ENCODE results near the gene SMC1B.
A peak's percentile ranks its signal among the peaks of the same experiment; 100 is the strongest.

Gene SMC1B

GRCh38 chr22:45334068-45334467, 79.3 kb downstream of the SMC1B start:
- no peaks in the 10 kb centered on the region for H3K4me1 ChIP-seq (ENCODE audit: control insufficient read depth in 1 of 2, insufficient read depth in 2 of 2, low read length in 2 of 2)
- no peaks in the 10 kb centered on the region for H3K9me3 ChIP-seq (ENCODE audit: insufficient read depth, low read depth, low read length)
- no peak overlapping the region for H3K23ac ChIP-seq (ENCODE audit: low read length)
- H3K79me1 ChIP-seq (ENCODE audit: low read length), result no peaks in the 10 kb centered on the region
- no peak overlapping the region for H3K27ac ChIP-seq (ENCODE audit: low read depth, low read length)
- H2BK120ac ChIP-seq (ENCODE audit: insufficient read depth, low read length, poor library complexity), result no peak overlapping the region
- H3K27me3 ChIP-seq (ENCODE audit: insufficient read depth, low read length), result no peaks in the 10 kb centered on the region
- no peak overlapping the region for H3K4me2 ChIP-seq (ENCODE audit: low read length)
- no peak overlapping the region for H2AK5ac ChIP-seq (ENCODE audit: low read length)
- DNase-seq, result no peak
- no peak overlapping the region for H2BK5ac ChIP-seq (ENCODE audit: low read depth, low read length, poor library complexity)
- H3K4me3 ChIP-seq (ENCODE audit: low read depth, low read length), result no peak overlapping the region
- no peak overlapping the region for H3K14ac ChIP-seq (ENCODE audit: low read length)
- no peak overlapping the region for H4K12ac ChIP-seq (ENCODE audit: low read depth, low read length)
- WGBS (ENCODE audit: extremely low coverage, insufficient coverage, insufficient read length), result no CpG with 5 or more reads among the region's 5 CpGs
- no peaks in the 10 kb centered on the region for H3K79me2 ChIP-seq (ENCODE audit: control insufficient read depth, insufficient read depth, low read length, poor library complexity)
- H3K36me3 ChIP-seq (ENCODE audit: control insufficient read depth in 1 of 2, insufficient read depth in 2 of 2, low read length in 2 of 2), result peaks cover 56 to 62% of the 10 kb centered on the region in 2 experiments
- no peak overlapping the region for H2BK12ac ChIP-seq (ENCODE audit: low read length)
- H2AFZ ChIP-seq (ENCODE audit: insufficient read depth, low read length, poor library complexity), result no peak overlapping the region
- no peak overlapping the region for H3K9ac ChIP-seq (ENCODE audit: low read length)
- H4K91ac ChIP-seq (ENCODE audit: low read depth, low read length), result no peak overlapping the region
- no peak overlapping the region for H3K4ac ChIP-seq (ENCODE audit: low read depth, low read length)
- H3K18ac ChIP-seq (ENCODE audit: low read length), result no peak overlapping the region
- no peak overlapping the region for H4K8ac ChIP-seq (ENCODE audit: low read depth, low read length)

- H4K12ac ChIP-seq (ENCODE audit: low read depth, low read length), result no peak overlapping the region
- no peak overlapping the region for H4K8ac ChIP-seq (ENCODE audit: low read depth, low read length)
- no peak overlapping the region for H3K4ac ChIP-seq (ENCODE audit: low read depth, low read length)
- peaks cover 4% of the 10 kb centered on the region for H3K9me3 ChIP-seq (ENCODE audit: insufficient read depth, low read depth, low read length)
- no peaks in the 10 kb centered on the region for H3K27me3 ChIP-seq (ENCODE audit: insufficient read depth, low read length)
- H2AFZ ChIP-seq (ENCODE audit: insufficient read depth, low read length, poor library complexity), result no peak overlapping the region
- H2BK12ac ChIP-seq (ENCODE audit: low read length), result no peak overlapping the region
- H3K18ac ChIP-seq (ENCODE audit: low read length), result no peak overlapping the region
- H2BK120ac ChIP-seq (ENCODE audit: insufficient read depth, low read length, poor library complexity), result no peak overlapping the region
- H3K79me2 ChIP-seq (ENCODE audit: control insufficient read depth, insufficient read depth, low read length, poor library complexity), result no peaks in the 10 kb centered on the region
- no peaks in the 10 kb centered on the region for H3K4me1 ChIP-seq (ENCODE audit: control insufficient read depth in 1 of 2, insufficient read depth in 2 of 2, low read length in 2 of 2)
- H3K9ac ChIP-seq (ENCODE audit: low read length), result no peak overlapping the region
- no peak overlapping the region for H3K4me3 ChIP-seq (ENCODE audit: low read depth, low read length)
- no peak overlapping the region for H3K14ac ChIP-seq (ENCODE audit: low read length)
- H2AK5ac ChIP-seq (ENCODE audit: low read length), result no peak overlapping the region
- H2BK5ac ChIP-seq (ENCODE audit: low read depth, low read length, poor library complexity), result no peak overlapping the region
- DNase-seq, result no peak
- H4K91ac ChIP-seq (ENCODE audit: low read depth, low read length), result no peak overlapping the region
- no peak overlapping the region for H3K23ac ChIP-seq (ENCODE audit: low read length)
- WGBS (ENCODE audit: extremely low coverage, insufficient coverage, insufficient read length), result no CpG with 5 or more reads among the region's 7 CpGs
- H3K36me3 ChIP-seq (ENCODE audit: control insufficient read depth in 1 of 2, insufficient read depth in 2 of 2, low read length in 2 of 2), result peaks cover 59 to 64% of the 10 kb centered on the region in 2 experiments
- no peak overlapping the region for H3K27ac ChIP-seq (ENCODE audit: low read depth, low read length)
- no peak overlapping the region for H3K4me2 ChIP-seq (ENCODE audit: low read length)
- H3K79me1 ChIP-seq (ENCODE audit: low read length), result no peaks in the 10 kb centered on the region
Measured at GRCh38 chr22:45332001-45332400, 81.4 kb downstream of the SMC1B start.

- no peak overlapping the region for H3K9ac ChIP-seq (ENCODE audit: low read length)
- H3K4me3 ChIP-seq (ENCODE audit: low read depth, low read length), result no peak overlapping the region
- no peak overlapping the region for H2AFZ ChIP-seq (ENCODE audit: insufficient read depth, low read length, poor library complexity)
- no peak overlapping the region for H2AK5ac ChIP-seq (ENCODE audit: low read length)
- no peaks in the 10 kb centered on the region for H3K79me1 ChIP-seq (ENCODE audit: low read length)
- H3K36me3 ChIP-seq (ENCODE audit: control insufficient read depth in 1 of 2, insufficient read depth in 2 of 2, low read length in 2 of 2), result peaks cover 54 to 60% of the 10 kb centered on the region in 2 experiments
- no peak overlapping the region for H3K14ac ChIP-seq (ENCODE audit: low read length)
- H3K23ac ChIP-seq (ENCODE audit: low read length), result no peak overlapping the region
- H3K27ac ChIP-seq (ENCODE audit: low read depth, low read length), result no peak overlapping the region
- WGBS (ENCODE audit: extremely low coverage, insufficient coverage, insufficient read length), result no CpG with 5 or more reads among the region's 9 CpGs
- no peak overlapping the region for H2BK5ac ChIP-seq (ENCODE audit: low read depth, low read length, poor library complexity)
- H4K12ac ChIP-seq (ENCODE audit: low read depth, low read length), result peak overlapping the region; percentile 23
- H3K4me1 ChIP-seq (ENCODE audit: control insufficient read depth in 1 of 2, insufficient read depth in 2 of 2, low read length in 2 of 2), result no peaks in the 10 kb centered on the region
- H3K4ac ChIP-seq (ENCODE audit: low read depth, low read length), result no peak overlapping the region
- H3K79me2 ChIP-seq (ENCODE audit: control insufficient read depth, insufficient read depth, low read length, poor library complexity), result no peaks in the 10 kb centered on the region
- DNase-seq, result peak; percentile 29 to 63
- H2BK12ac ChIP-seq (ENCODE audit: low read length), result no peak overlapping the region
- H4K91ac ChIP-seq (ENCODE audit: low read depth, low read length), result no peak overlapping the region
- H3K9me3 ChIP-seq (ENCODE audit: insufficient read depth, low read depth, low read length), result peaks cover 4% of the 10 kb centered on the region
- no peak overlapping the region for H2BK120ac ChIP-seq (ENCODE audit: insufficient read depth, low read length, poor library complexity)
- no peaks in the 10 kb centered on the region for H3K27me3 ChIP-seq (ENCODE audit: insufficient read depth, low read length)
- no peak overlapping the region for H3K4me2 ChIP-seq (ENCODE audit: low read length)
- H3K18ac ChIP-seq (ENCODE audit: low read length), result no peak overlapping the region
- H4K8ac ChIP-seq (ENCODE audit: low read depth, low read length), result no peak overlapping the region
Measured at GRCh38 chr22:45331486-45331885, 81.9 kb downstream of the SMC1B start.

GRCh38 chr22:45330548-45330947, 82.9 kb downstream of the SMC1B start:
- H3K4me3 ChIP-seq (ENCODE audit: low read depth, low read length), result no peak overlapping the region
- H3K14ac ChIP-seq (ENCODE audit: low read length), result no peak overlapping the region
- H2AFZ ChIP-seq (ENCODE audit: insufficient read depth, low read length, poor library complexity), result no peak overlapping the region
- no peak overlapping the region for H2AK5ac ChIP-seq (ENCODE audit: low read length)
- no peak overlapping the region for H3K23ac ChIP-seq (ENCODE audit: low read length)
- no peaks in the 10 kb centered on the region for H3K4me1 ChIP-seq (ENCODE audit: control insufficient read depth in 1 of 2, insufficient read depth in 2 of 2, low read length in 2 of 2)
- H3K27ac ChIP-seq (ENCODE audit: low read depth, low read length), result no peak overlapping the region
- H3K27me3 ChIP-seq (ENCODE audit: insufficient read depth, low read length), result no peaks in the 10 kb centered on the region
- H3K18ac ChIP-seq (ENCODE audit: low read length), result no peak overlapping the region
- H3K79me1 ChIP-seq (ENCODE audit: low read length), result no peaks in the 10 kb centered on the region
- H3K9me3 ChIP-seq (ENCODE audit: insufficient read depth, low read depth, low read length), result peaks cover 4% of the 10 kb centered on the region
- H3K36me3 ChIP-seq (ENCODE audit: control insufficient read depth in 1 of 2, insufficient read depth in 2 of 2, low read length in 2 of 2), result peaks cover 53 to 56% of the 10 kb centered on the region in 2 experiments
- H2BK120ac ChIP-seq (ENCODE audit: insufficient read depth, low read length, poor library complexity), result no peak overlapping the region
- no CpG with 5 or more reads among the region's 19 CpGs for WGBS (ENCODE audit: extremely low coverage, insufficient coverage, insufficient read length)
- H2BK5ac ChIP-seq (ENCODE audit: low read depth, low read length, poor library complexity), result no peak overlapping the region
- no peak overlapping the region for H4K12ac ChIP-seq (ENCODE audit: low read depth, low read length)
- H4K8ac ChIP-seq (ENCODE audit: low read depth, low read length), result no peak overlapping the region
- no peak overlapping the region for H2BK12ac ChIP-seq (ENCODE audit: low read length)
- H3K4ac ChIP-seq (ENCODE audit: low read depth, low read length), result no peak overlapping the region
- no peak for DNase-seq
- no peak overlapping the region for H3K4me2 ChIP-seq (ENCODE audit: low read length)
- H3K9ac ChIP-seq (ENCODE audit: low read length), result no peak overlapping the region
- H4K91ac ChIP-seq (ENCODE audit: low read depth, low read length), result no peak overlapping the region
- H3K79me2 ChIP-seq (ENCODE audit: control insufficient read depth, insufficient read depth, low read length, poor library complexity), result no peaks in the 10 kb centered on the region

Data from trophoblast cell (in vitro differentiated cells and primary cell).